Heart left ventricle (tissue), 16 donors: ENCODE results near the gene HERC4. TPM values are rescaled to one million over a fixed set of nuclear protein-coding genes. Genes with fewer than 3 reads are reported as not detected.

Experiments used
- ATAC-seq, 4 donors: fragments of 200-7000 bp; cut with Tn5 transposase; one replicate each; pipeline ENCODE4 v1.9.1; 2020 to 2022; ENCODE audit warnings: moderate library complexity in 4 of 4, mild to moderate bottlenecking in 3 of 4, moderate number of reproducible peaks in 1 of 4
- DNase-seq, 5 donors: peaks; one replicate each; pipeline ENCODE4 v3.0.0-alpha.2; 2020
- H3K27ac ChIP-seq, 12 donors: fragments of 200-600 bp; sonication (generic) in 4 of 12; one replicate each; pipeline versions ENCODE4 v1.5.0 to v1.8.0; 2016 to 2022; ENCODE audit warnings: mild to moderate bottlenecking in 2 of 12
- H3K27me3 ChIP-seq, 9 donors: fragments of 200-600 bp; sonication (generic) in 2 of 9; one replicate each; pipeline versions ENCODE4 v1.5.1 to v1.8.0; 2016 to 2022; ENCODE audit warnings: mild to moderate bottlenecking in 3 of 9
- H3K36me3 ChIP-seq, 9 donors: fragments of 200-600 bp; sonication (generic) in 2 of 9; one replicate each; pipeline versions ENCODE4 v1.5.0 to v1.8.0; 2018 to 2022; ENCODE audit warnings: mild to moderate bottlenecking in 2 of 9
- H3K4me1 ChIP-seq, 12 donors: fragments of 200-600 bp; sonication (generic) in 4 of 12; one replicate each; pipeline versions ENCODE4 v1.5.0 to v1.8.0; 2016 to 2022; ENCODE audit warnings: mild to moderate bottlenecking in 3 of 12
- H3K4me3 ChIP-seq, 12 donors: fragments of 200-600 bp; sonication (generic) in 4 of 12; one replicate each; pipeline versions ENCODE4 v1.5.0 to v1.8.0; 2017 to 2022; ENCODE audit warnings: mild to moderate bottlenecking in 9 of 12, moderate library complexity in 4 of 12
- H3K9me3 ChIP-seq, 12 donors: fragments of 200-600 bp; sonication (generic) in 4 of 12; one replicate each; pipeline versions ENCODE4 v1.5.0 to v1.8.0; 2016 to 2022; ENCODE audit warnings: mild to moderate bottlenecking in 1 of 12
- CTCF ChIP-seq, 12 donors: fragments of 200-600 bp; sonication (generic) in 4 of 12; IDR thresholded peaks; one replicate each; pipeline versions ENCODE4 v1.5.0 to v1.8.0; 2018 to 2022; ENCODE audit warnings: antibody characterized with exemption in 12 of 12, mild to moderate bottlenecking in 5 of 12
- POLR2A ChIP-seq, 2 donors: fragments of 450-650 bp; IDR thresholded peaks; one replicate each; pipeline ENCODE4 v1.6.1; 2017; ENCODE audit warnings: antibody characterized with exemption in 2 of 2, mild to moderate bottlenecking in 2 of 2, moderate library complexity in 2 of 2
- WGBS, 4 donors: extraction: QIAGEN DNeasy Blood & Tissue Kit in 2 of 4; methylation state at CpG; one replicate each; pipeline versions ENCODE4 v1.1.5 to v1.1.7; 2013 to 2018; 5-methylcytosine and 5-hydroxymethylcytosine counted together
- intact Hi-C, 10 donors: fragments of 100-400 bp; cut with DNase I; formaldehyde crosslinking; loops; one replicate each; pipeline versions ENCODE4 v1.11.1 to v1.14.2; 2022
- polyA plus RNA-seq, 2 donors: library from polyadenylated mRNA; stranded (reverse); fragments of 200-250 nt; gene quantifications; one replicate each; pipeline ENCODE4 v1.2.3, GENCODE V29; 2013
- total RNA-seq, 9 donors: library from RNA; depleted of rRNA in 2 of 9; stranded (reverse); fragments of >200 nt in 2 of 9; fragmentation: NEBNext Ultra II Directional in 3 of 9; extraction: Animal tissue kit (Norgen Biotek cat#: 25700) in 3 of 9; gene quantifications; one replicate each; pipeline versions ENCODE4 v1.1.0 to v1.2.4, GENCODE V29; 2016 to 2023
- donor health status: ischemic (EF 13 %, LVEDD 7.1; RV severe dilation, severe dysfunction).
- donor health status: healthy with polysubstance abuse.
- donor health status: DM: no; HTN: yes; CAD: no.
- donor health status: DM: no; HTN: no; CAD: no.
- donor health status: ischemic (EF 25% LVEDD 6.9; RV normal size, moderate dysfunction).
- donor health status: ischemic (EF 25% LVEDD 5.7; RV mildly dilated, moderate dysfunction).
- donor health status: healthy.
- donor health status: DM: yes; HTN: yes; CAD: no.
- donor health status: ischemic (EF 35%, LVEDD 5.7; RV mildly dilated, moderate dysfunction).
- donor health status: nonischemic (EF 11% LVEDD 7.7; RV severe dilation, severe dysfunction).
- donor health status: DM: yes; HTN: yes; CAD: no.
- donor health status: PGD.
- donor health status: ischemic (EF 29% LVEDD 5.4; RV normal size, mild dysfunction).
- donor health status: nonischemic (EF 23%, LVEDD 6.1; RV moderate dilation, normal function).

Gene HERC4
- total and polyA plus RNA-seq, 11 donors, result 11.7 to 39.4 (median 29.3) TPM

GRCh38 chr10:67959839-67960476 is 115.1 kb downstream of the HERC4 start:
- WGBS, 4 donors, result 80 to 89% (median 84%) methylated on average over 8 of the region's 8 CpGs
- DNase-seq, result no peak
- H3K4me1 ChIP-seq, result peaks cover 0 to 6% (median 0%) of the 10 kb centered on the region in 12 donors
- no peaks in the 10 kb centered on the region for H3K27me3 ChIP-seq
- ATAC-seq, result peak in 2 of 4 donors; percentile 52 to 68
- no peak overlapping the region for H3K4me3 ChIP-seq
- H3K36me3 ChIP-seq, result peaks cover 0 to 62% (median 33%) of the 10 kb centered on the region in 9 donors
- no peak overlapping the region for H3K27ac ChIP-seq
- TF ChIP-seq POLR2A (IDR thresholded peaks at IDR 0.05) (no peak), CTCF (IDR thresholded peaks at IDR 0.05) (no peak)
- intact Hi-C loops, result loop anchor here in 1 of 10 donors (10.0 kb wide), 1 partner anchor 55 kb away; no protein-coding TSS in a partner anchor
- H3K9me3 ChIP-seq, result no peaks in the 10 kb centered on the region

GRCh38 chr10:67955614-67956013 is 119.5 kb downstream of the HERC4 start:
- Histone ChIP-seq H3K27me3 (no peaks in the 10 kb centered on the region), H3K36me3 (peaks cover 0 to 66% (median 42%) of the 10 kb centered on the region in 9 donors), H3K4me3 (no peak overlapping the region), H3K4me1 (peaks cover 0 to 6% (median 0%) of the 10 kb centered on the region in 12 donors), H3K27ac (no peak overlapping the region), H3K9me3 (no peaks in the 10 kb centered on the region)
- intact Hi-C loops, result loop anchor here in 1 of 10 donors (10.0 kb wide), 1 partner anchor 59 kb away; no protein-coding TSS in a partner anchor
- WGBS, 4 donors, result 95 to 98% (median 97%) methylated on average over 6 of the region's 6 CpGs
- TF ChIP-seq POLR2A (IDR thresholded peaks at IDR 0.05), result no peak
- no peak for TF ChIP-seq CTCF (IDR thresholded peaks at IDR 0.05)
- DNase-seq, result no peak
- ATAC-seq, result no peak

DNA sequence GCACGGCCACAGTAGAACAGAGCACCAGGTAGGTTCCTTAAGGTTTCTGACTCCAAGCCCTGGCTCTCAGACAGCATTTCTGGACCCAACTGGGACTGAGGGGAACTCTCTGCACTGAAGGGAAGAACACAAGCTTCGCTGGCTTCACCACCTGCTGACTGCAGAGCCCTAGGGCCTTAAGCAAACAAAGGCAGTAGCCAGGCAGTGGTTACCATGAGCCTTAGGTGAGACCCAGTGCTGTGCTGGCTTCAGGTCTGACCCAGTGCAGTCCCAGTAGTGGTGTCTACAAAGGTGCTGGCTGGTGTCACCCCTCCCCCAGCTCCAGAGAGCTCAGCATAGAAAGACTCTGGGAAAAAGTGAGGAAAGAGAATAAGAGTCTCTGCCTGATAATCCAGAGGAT is 131.2 kb downstream of the HERC4 start:
- no peak for ATAC-seq
- Histone ChIP-seq H3K27me3 (no peaks in the 10 kb centered on the region), H3K9me3 (peaks cover 0 to 7% (median 0%) of the 10 kb centered on the region in 12 donors), H3K27ac (no peak overlapping the region), H3K4me1 (no peaks in the 10 kb centered on the region), H3K4me3 (no peak overlapping the region), H3K36me3 (peaks cover 0 to 82% (median 60%) of the 10 kb centered on the region in 9 donors)
- intact Hi-C loops, result loop anchor here in 1 of 10 donors (2.0 kb wide), 1 partner anchor 29 kb away; no protein-coding TSS in a partner anchor
- TF ChIP-seq CTCF (IDR thresholded peaks at IDR 0.05) (no peak), POLR2A (IDR thresholded peaks at IDR 0.05) (no peak)
- DNase-seq, result no peak
- 83 to 99% (median 96%) methylated on average over 1 to 2 of the region's 2 CpGs for WGBS, 4 donors

GRCh38 chr10:67936416-67936815 is 138.7 kb downstream of the HERC4 start:
- Histone ChIP-seq H3K27me3 (no peaks in the 10 kb centered on the region), H3K4me3 (no peak overlapping the region), H3K27ac (no peak overlapping the region), H3K4me1 (peaks cover 0 to 3% (median 0%) of the 10 kb centered on the region in 12 donors), H3K9me3 (no peaks in the 10 kb centered on the region), H3K36me3 (peaks cover 0 to 96% (median 86%) of the 10 kb centered on the region in 9 donors)
- no peak for ATAC-seq
- intact Hi-C loops, result no loop called here
- TF ChIP-seq CTCF (IDR thresholded peaks at IDR 0.05) (no peak), POLR2A (IDR thresholded peaks at IDR 0.05) (no peak)
- 72 to 88% (median 80%) methylated on average over 1 of the region's 1 CpG for WGBS, 4 donors
- no peak for DNase-seq
